GM20000 (cell line): ENCODE data around the gene IL12RB2.
"Not testable (repeated sequence)": the region's sequence is repeated elsewhere in the genome, so short reads cannot be mapped to it uniquely, and the experiment has no call there.

Experiments
- DNase-seq: peaks from one replicate; pipeline ENCODE4 v3.0.0; 2012; ENCODE audit warnings: low spot score
- CTCF ChIP-seq: IDR thresholded peaks from 2 replicates; pipeline ENCODE4 v1.5.1; 2012; ENCODE audit warnings: mild to moderate bottlenecking, control low read depth; ENCODE audit errors: extremely low read depth, missing control alignments

IL12RB2 gene

GRCh38 chr1:67399199-67399993 lies 91.7 kb downstream of the IL12RB2 start:
- DNase-seq = no peak
- no peak for TF ChIP-seq CTCF

GRCh38 chr1:67400029-67400786 lies 92.5 kb downstream of the IL12RB2 start:
- DNase-seq = not testable (repeated sequence)

- TF ChIP-seq CTCF = no peak
- no peak for DNase-seq
Measured at GRCh38 chr1:67401443-67401842, 93.8 kb downstream of the IL12RB2 start.

GRCh38 chr1:67404212-67404620 lies 96.5 kb downstream of the IL12RB2 start:
- no peak for DNase-seq
- TF ChIP-seq CTCF = no peak

- DNase-seq = no peak
- TF ChIP-seq CTCF = no peak
Measured at GRCh38 chr1:67405473-67406245, 98.0 kb downstream of the IL12RB2 start.

GRCh38 chr1:67407498-67407897 lies 99.8 kb downstream of the IL12RB2 start:
- no peak for TF ChIP-seq CTCF
- DNase-seq = no peak

GRCh38 chr1:67408148-67408547 lies 100.5 kb downstream of the IL12RB2 start:
- no peak for DNase-seq
- TF ChIP-seq CTCF = no peak

- DNase-seq = not testable (repeated sequence)
Measured at GRCh38 chr1:67413101-67413500, 105.4 kb downstream of the IL12RB2 start.
